Thyroid gland (tissue), 4 donors: ENCODE results near the gene BRIP1. TPM values are rescaled to one million over a fixed set of nuclear protein-coding genes. Genes with fewer than 3 reads are reported as not detected.
"Not testable (repeated sequence)": the region's sequence is repeated elsewhere in the genome, so short reads cannot be mapped to it uniquely, and the experiment has no call there.

Source experiments
- DNase-seq, 2 donors: peaks; one replicate each; pipeline ENCODE4 v3.0.0-alpha.2; 2019
- H3K27ac ChIP-seq, 3 donors: fragments of 200-600 bp; sonication (generic); 1 replicate in 2 of 3; 2 replicates in 1 of 3; pipeline ENCODE4 v1.5.1; 2016 to 2019; ENCODE audit warnings: mild to moderate bottlenecking in 1 of 3, moderate library complexity in 1 of 3
- H3K27me3 ChIP-seq: fragments of 200-600 bp; sonication (generic); one replicate; pipeline ENCODE4 v1.5.1; 2019
- H3K36me3 ChIP-seq, 2 donors: fragments of 200-600 bp; sonication (generic); one replicate each; pipeline ENCODE4 v1.5.1; 2016 to 2019
- H3K4me1 ChIP-seq, 2 donors: fragments of 200-600 bp; sonication (generic); one replicate each; pipeline ENCODE4 v1.5.1; 2017 to 2019
- H3K4me3 ChIP-seq, 3 donors: fragments of 200-600 bp; sonication (generic); replicated peaks in 1 of 3; 1 replicate in 2 of 3; 2 replicates in 1 of 3; pipeline ENCODE4 v1.5.1; 2016; ENCODE audit warnings: mild to moderate bottlenecking in 1 of 3
- H3K9me3 ChIP-seq: fragments of 200-600 bp; sonication (generic); one replicate; pipeline ENCODE4 v1.5.1; 2017
- POLR2A ChIP-seq, 2 donors: fragments of 450-650 bp; IDR thresholded peaks; one replicate each; pipeline ENCODE4 v1.6.1; 2017; ENCODE audit warnings: antibody characterized with exemption in 2 of 2, mild to moderate bottlenecking in 2 of 2, moderate library complexity in 1 of 2
- WGBS, 2 donors: methylation state at CpG; one replicate each; pipeline ENCODE4 v1.1.5; 2017; 5-methylcytosine and 5-hydroxymethylcytosine counted together
- intact Hi-C: fragments of 100-400 bp; cut with DNase I; formaldehyde crosslinking; loops from one replicate; pipeline ENCODE4 v1.15.1; 2023
- total RNA-seq, 4 donors: library from RNA; depleted of rRNA; stranded (reverse); fragments of >200 nt; gene quantifications; one replicate each; pipeline ENCODE4 v1.2.3, GENCODE V29; 2016
- TF ChIP-seq, protein P1 (sequence below), 6 experiments: fragments of 200-600 bp in 3 of 6; fragments of 450-650 bp in 3 of 6; sonication (generic) in 3 of 6; IDR thresholded peaks; one replicate each; pipeline ENCODE4 v1.5.1; 2016 to 2019; ENCODE audit warnings: antibody characterized with exemption in 6 of 6, mild to moderate bottlenecking in 2 of 6, inconsistent platforms in 1 of 6, moderate library complexity in 1 of 6

The BRIP1 gene
- total RNA-seq, 4 donors from 2014 or later = 0.40 TPM; not detected in 3

DNA sequence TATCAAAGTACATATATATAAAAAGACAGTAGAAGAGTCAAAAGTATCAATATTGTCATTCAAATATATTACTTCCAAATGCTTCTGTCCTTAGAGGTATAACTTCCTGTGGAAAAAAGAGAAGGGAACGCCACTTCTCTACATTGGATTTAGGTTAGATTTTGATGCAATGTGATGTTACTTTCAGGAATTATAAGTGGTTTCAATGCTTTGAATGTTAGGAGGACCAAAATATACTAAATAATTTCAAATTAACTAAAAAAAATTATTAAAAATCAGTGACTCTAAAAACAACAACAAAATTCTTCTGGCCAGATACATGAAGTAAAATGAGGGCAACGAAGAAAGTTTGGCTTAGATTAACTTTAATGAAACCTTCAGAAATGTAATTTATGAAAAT is 88.0 kb downstream of the BRIP1 start:
- H3K27ac ChIP-seq = no peak overlapping the region
- 92 to 93% methylated on average over 2 of the region's 2 CpGs for WGBS, 2 donors
- TF ChIP-seq, protein P1, sequence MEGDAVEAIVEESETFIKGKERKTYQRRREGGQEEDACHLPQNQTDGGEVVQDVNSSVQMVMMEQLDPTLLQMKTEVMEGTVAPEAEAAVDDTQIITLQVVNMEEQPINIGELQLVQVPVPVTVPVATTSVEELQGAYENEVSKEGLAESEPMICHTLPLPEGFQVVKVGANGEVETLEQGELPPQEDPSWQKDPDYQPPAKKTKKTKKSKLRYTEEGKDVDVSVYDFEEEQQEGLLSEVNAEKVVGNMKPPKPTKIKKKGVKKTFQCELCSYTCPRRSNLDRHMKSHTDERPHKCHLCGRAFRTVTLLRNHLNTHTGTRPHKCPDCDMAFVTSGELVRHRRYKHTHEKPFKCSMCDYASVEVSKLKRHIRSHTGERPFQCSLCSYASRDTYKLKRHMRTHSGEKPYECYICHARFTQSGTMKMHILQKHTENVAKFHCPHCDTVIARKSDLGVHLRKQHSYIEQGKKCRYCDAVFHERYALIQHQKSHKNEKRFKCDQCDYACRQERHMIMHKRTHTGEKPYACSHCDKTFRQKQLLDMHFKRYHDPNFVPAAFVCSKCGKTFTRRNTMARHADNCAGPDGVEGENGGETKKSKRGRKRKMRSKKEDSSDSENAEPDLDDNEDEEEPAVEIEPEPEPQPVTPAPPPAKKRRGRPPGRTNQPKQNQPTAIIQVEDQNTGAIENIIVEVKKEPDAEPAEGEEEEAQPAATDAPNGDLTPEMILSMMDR (IDR thresholded peaks at IDR 0.05) = no peak
- no peak for TF ChIP-seq POLR2A (IDR thresholded peaks at IDR 0.05)
- no peak for DNase-seq
- intact Hi-C loops = no loop called here
- no peak overlapping the region for H3K4me3 ChIP-seq
- no peaks in the 10 kb centered on the region for H3K4me1 ChIP-seq
- H3K9me3 ChIP-seq = no peaks in the 10 kb centered on the region
- no peaks in the 10 kb centered on the region for H3K36me3 ChIP-seq
- H3K27me3 ChIP-seq = no peaks in the 10 kb centered on the region

DNA sequence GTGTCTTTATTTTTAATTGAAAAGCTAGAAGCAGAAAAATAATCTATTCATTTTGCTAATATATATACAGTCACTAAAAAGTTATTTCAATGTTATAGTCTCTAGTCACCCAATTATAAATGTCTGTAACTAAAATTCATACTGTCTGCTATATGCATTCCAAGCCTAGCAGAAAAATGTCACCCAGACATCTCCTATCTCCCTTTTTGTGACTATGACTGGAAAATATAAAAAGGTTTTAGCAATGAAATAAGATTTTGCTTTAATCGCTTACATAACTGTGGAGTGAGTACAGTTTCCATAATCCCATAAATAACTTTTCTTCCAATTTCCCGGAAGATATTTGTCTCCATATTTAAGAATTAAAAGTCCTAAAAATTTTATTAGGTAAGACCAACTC is 88.6 kb downstream of the BRIP1 start:
- TF ChIP-seq POLR2A (IDR thresholded peaks at IDR 0.05) = no peak
- TF ChIP-seq, protein P1 (IDR thresholded peaks at IDR 0.05) = no peak
- Histone ChIP-seq H3K4me1 (no peaks in the 10 kb centered on the region), H3K4me3 (no peak overlapping the region), H3K27ac (no peak overlapping the region), H3K27me3 (no peaks in the 10 kb centered on the region), H3K36me3 (no peaks in the 10 kb centered on the region), H3K9me3 (no peaks in the 10 kb centered on the region)
- intact Hi-C loops = no loop called here
- WGBS, 2 donors = 96 to 97% methylated on average over 2 of the region's 2 CpGs
- DNase-seq = no peak

DNA sequence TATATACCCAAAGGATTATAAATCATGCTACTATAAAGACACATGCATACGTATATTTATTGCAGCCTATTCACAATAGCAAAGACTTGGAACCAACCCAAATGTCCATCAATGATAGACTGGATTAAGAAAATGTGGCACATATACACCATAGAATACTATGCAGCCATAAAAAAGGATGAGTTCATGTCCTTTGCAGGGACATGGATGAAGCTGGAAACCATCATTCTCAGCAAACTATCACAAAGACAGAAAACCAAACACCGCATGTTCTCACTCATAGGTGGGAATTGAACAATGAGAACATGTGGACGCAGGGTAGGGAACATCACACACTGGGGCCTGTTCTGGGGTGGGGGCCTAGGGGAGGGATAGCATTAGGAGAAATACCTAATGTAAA is 89.2 kb downstream of the BRIP1 start:
- H3K9me3 ChIP-seq, H3K27ac ChIP-seq, H3K4me3 ChIP-seq, intact Hi-C loops, DNase-seq, H3K4me1 ChIP-seq, H3K27me3 ChIP-seq, H3K36me3 ChIP-seq: not testable (repeated sequence)
- WGBS, 2 donors = 97 to 100% methylated on average over 3 of the region's 3 CpGs

DNA sequence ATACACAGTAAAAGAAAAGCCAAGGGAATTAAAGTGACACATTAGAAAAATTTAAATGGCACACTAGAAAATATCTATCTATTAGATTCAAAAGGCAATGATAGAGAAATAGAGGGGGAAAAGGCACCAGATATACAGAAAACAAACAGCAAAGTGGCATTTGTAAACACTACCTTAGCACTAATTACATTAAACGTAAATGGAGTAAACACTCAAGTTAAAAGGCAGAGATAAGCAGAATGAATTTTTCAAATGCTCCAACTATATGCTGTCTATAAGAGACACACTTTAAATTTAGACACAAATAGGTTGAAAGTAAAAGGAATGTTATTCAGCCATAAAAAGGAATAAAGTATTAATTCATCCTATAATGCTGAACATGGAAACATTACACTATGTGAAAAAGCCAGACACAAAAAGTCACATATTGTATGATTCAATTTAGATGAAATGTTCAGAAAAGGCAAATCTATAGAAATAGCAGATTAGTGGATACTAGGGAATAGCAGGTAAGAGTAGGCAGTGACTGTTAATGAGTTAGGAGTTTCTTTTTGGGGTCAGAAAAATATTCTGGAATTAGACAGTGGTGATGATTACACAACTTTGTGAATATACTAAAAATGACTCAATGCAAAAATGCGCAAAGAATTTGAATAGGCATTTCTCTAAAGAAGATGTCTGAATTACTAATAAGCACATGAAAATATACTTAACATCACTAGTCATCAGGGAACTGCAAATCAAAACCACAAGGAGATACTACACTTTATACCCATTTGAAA is 92.4 kb downstream of the BRIP1 start:
- H3K4me1 ChIP-seq = no peaks in the 10 kb centered on the region
- TF ChIP-seq, protein P1 (IDR thresholded peaks at IDR 0.05) = no peak
- TF ChIP-seq POLR2A (IDR thresholded peaks at IDR 0.05) = no peak
- no peak overlapping the region for H3K27ac ChIP-seq
- no peaks in the 10 kb centered on the region for H3K9me3 ChIP-seq
- intact Hi-C loops = no loop called here
- no peaks in the 10 kb centered on the region for H3K27me3 ChIP-seq
- no peak for DNase-seq
- no peaks in the 10 kb centered on the region for H3K36me3 ChIP-seq
- no peak overlapping the region for H3K4me3 ChIP-seq
- WGBS, 2 donors = 93 to 96% methylated on average over 2 of the region's 2 CpGs

DNA sequence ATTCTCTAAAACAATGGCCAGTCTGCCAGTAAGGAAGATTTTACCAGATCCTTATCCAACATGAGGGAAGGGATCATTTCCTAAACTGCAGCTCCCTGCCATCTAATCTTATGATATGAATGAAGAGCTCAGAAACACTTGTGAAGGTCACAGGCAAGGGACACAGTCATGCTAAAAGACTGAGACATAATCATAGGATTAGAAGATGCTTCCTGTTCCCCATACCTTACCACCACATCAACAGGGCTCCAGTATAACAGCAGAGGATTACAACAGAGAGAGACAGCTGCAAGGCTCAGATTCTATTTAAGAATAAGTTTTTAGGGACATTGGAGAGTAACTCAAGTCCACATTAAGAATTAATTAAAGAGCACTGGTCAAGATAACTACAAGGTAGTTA is 93.3 kb downstream of the BRIP1 start:
- TF ChIP-seq, protein P1 (IDR thresholded peaks at IDR 0.05) = no peak
- TF ChIP-seq POLR2A (IDR thresholded peaks at IDR 0.05) = no peak
- Histone ChIP-seq H3K27me3 (no peaks in the 10 kb centered on the region), H3K27ac (no peak overlapping the region), H3K36me3 (no peaks in the 10 kb centered on the region), H3K4me3 (no peak overlapping the region), H3K4me1 (no peaks in the 10 kb centered on the region), H3K9me3 (no peaks in the 10 kb centered on the region)
- intact Hi-C loops = no loop called here
- DNase-seq = no peak
